ENCODE data around the gene SND1.

The SND1 gene

GRCh38 chr7:127651556-127652332 is at the start of gene SND1:
Gene SND1, plus strand, starts transcription at chr7:127652194. Its CDS starts 180 bp downstream, at chr7:127652374.
- peak; percentile 86 to 96 for DNase-seq

GRCh38 chr7:127608446-127608845 is 43.5 kb upstream of the SND1 start:
- DNase-seq: no peak

GRCh38 chr7:127609297-127609696 is 42.7 kb upstream of the SND1 start:
- no peak for DNase-seq

- DNase-seq: no peak
Measured at GRCh38 chr7:127612263-127612662, 39.7 kb upstream of the SND1 start.

- no peak for DNase-seq
Measured at GRCh38 chr7:127616724-127617123, 35.3 kb upstream of the SND1 start.

GRCh38 chr7:127618042-127618441 is 34.0 kb upstream of the SND1 start, which contains the start of gene PAX4:
Gene PAX4, minus strand, starts transcription at chr7:127618142. Its CDS starts 2,214 bp downstream, at chr7:127615928.
- DNase-seq: no peak

- DNase-seq: no peak
Measured at GRCh38 chr7:127618775-127619174, 33.2 kb upstream of the SND1 start.

- no peak for DNase-seq
Measured at GRCh38 chr7:127619681-127620405, 32.2 kb upstream of the SND1 start.

- no peak for DNase-seq
Measured at GRCh38 chr7:127620406-127621233, 31.4 kb upstream of the SND1 start.

- no peak for DNase-seq
Measured at GRCh38 chr7:127625331-127625730, 26.7 kb upstream of the SND1 start.

GRCh38 chr7:127628445-127628844 is 23.5 kb upstream of the SND1 start:
- no peak for DNase-seq

- DNase-seq: no peak
Measured at GRCh38 chr7:127629268-127629854, 22.6 kb upstream of the SND1 start.

- DNase-seq: no peak
Measured at GRCh38 chr7:127632276-127632910, 19.6 kb upstream of the SND1 start.

GRCh38 chr7:127635659-127636285 is 16.2 kb upstream of the SND1 start:
- DNase-seq: no peak

GRCh38 chr7:127638197-127638596 is 13.8 kb upstream of the SND1 start:
- DNase-seq: no peak

GRCh38 chr7:127644484-127644883 is 7.5 kb upstream of the SND1 start:
- DNase-seq: no peak

- DNase-seq: no peak
Measured at GRCh38 chr7:127647636-127648035, 4.4 kb upstream of the SND1 start.

- no peak for DNase-seq
Measured at GRCh38 chr7:127648986-127649385, 3.0 kb upstream of the SND1 start.

GRCh38 chr7:127650847-127651555 is 993 bp upstream of the SND1 start:
- no peak for DNase-seq

GRCh38 chr7:127652333-127653248 is 597 bp downstream of the SND1 start:
- no peak for DNase-seq

Measured in NCI-H446 (cell line).